IPS-NIHi7 (cell line): Measurements from ENCODE around the gene PARD3.
A peak's percentile ranks its signal among the peaks of the same experiment; 100 is the strongest.
"Not testable (repeated sequence)": the region's sequence is repeated elsewhere in the genome, so short reads cannot be mapped to it uniquely, and the experiment has no call there.

Experiments
- DNase-seq: peaks from one replicate; pipeline ENCODE4 v3.0.0; 2012; ENCODE audit warnings: mixed read lengths; ENCODE audit errors: extremely low spot score

Gene PARD3

GRCh38 chr10:34815185-34816084 lies at the start of gene PARD3:
Gene PARD3, minus strand, starts transcription at chr10:34815296. Its CDS starts 301 bp downstream, at chr10:34814995.
- DNase-seq = peak; percentile 90

- no peak for DNase-seq
These were observed 49.3 kb upstream of the PARD3 start for GRCh38 chr10:34864149-34865067.

GRCh38 chr10:34862892-34863291 lies 47.8 kb upstream of the PARD3 start:
- DNase-seq = no peak

GRCh38 chr10:34861293-34862021 lies 46.4 kb upstream of the PARD3 start:
- DNase-seq = no peak

- no peak for DNase-seq
These were observed 44.1 kb upstream of the PARD3 start for GRCh38 chr10:34859170-34859569.

- no peak for DNase-seq
These were observed 42.9 kb upstream of the PARD3 start for GRCh38 chr10:34858003-34858402.

- no peak for DNase-seq
These were observed 39.1 kb upstream of the PARD3 start for GRCh38 chr10:34854147-34854601.

GRCh38 chr10:34853357-34853756 lies 38.3 kb upstream of the PARD3 start:
- no peak for DNase-seq

- DNase-seq = no peak
These were observed 35.5 kb upstream of the PARD3 start for GRCh38 chr10:34850558-34850957.

- no peak for DNase-seq
These were observed 34.9 kb upstream of the PARD3 start for GRCh38 chr10:34850036-34850435.

GRCh38 chr10:34845070-34845469 lies 30.0 kb upstream of the PARD3 start:
- DNase-seq = no peak

- DNase-seq = no peak
These were observed 29.4 kb upstream of the PARD3 start for GRCh38 chr10:34844448-34844847.

- DNase-seq = not testable (repeated sequence)
These were observed 28.4 kb upstream of the PARD3 start for GRCh38 chr10:34843470-34843869.

GRCh38 chr10:34838366-34838900 lies 23.3 kb upstream of the PARD3 start:
- no peak for DNase-seq

GRCh38 chr10:34835908-34836508 lies 20.9 kb upstream of the PARD3 start:
- no peak for DNase-seq

- no peak for DNase-seq
These were observed 19.2 kb upstream of the PARD3 start for GRCh38 chr10:34834274-34834673.

- no peak for DNase-seq
These were observed 15.2 kb upstream of the PARD3 start for GRCh38 chr10:34830217-34830822.

- DNase-seq = no peak
These were observed 12.0 kb upstream of the PARD3 start for GRCh38 chr10:34826857-34827766.

GRCh38 chr10:34826221-34826620 lies 11.1 kb upstream of the PARD3 start:
- no peak for DNase-seq
